HG03103 (cell line): Measurements from ENCODE around the gene UBE2D2.

Experiments used
- ATAC-seq: cut with Tn5 transposase; IDR thresholded peaks from one replicate; pipeline ENCODE4 v1.9.1; 2021; ENCODE audit warnings: low read depth; ENCODE audit not compliant: unreplicated experiment

The UBE2D2 gene

GRCh38 chr5:139671096-139671841 lies 110.1 kb downstream of the UBE2D2 start:
- no peak for ATAC-seq

- ATAC-seq, result no peak
Observed at GRCh38 chr5:139675213-139675612, 114.1 kb downstream of the UBE2D2 start.

- no peak for ATAC-seq
Observed at GRCh38 chr5:139675825-139676224, 114.7 kb downstream of the UBE2D2 start.

GRCh38 chr5:139676406-139676805 lies 115.3 kb downstream of the UBE2D2 start:
- no peak for ATAC-seq

GRCh38 chr5:139676951-139677735 lies 116.0 kb downstream of the UBE2D2 start:
- no peak for ATAC-seq
